Measurements from ENCODE around the gene MYZAP. TPM values are rescaled to one million over a fixed set of nuclear protein-coding genes. Genes with fewer than 3 reads are reported as not detected.

MYZAP gene
- polyA plus RNA-seq, 2 of the 4 experiments (the other 2 are of a cell fraction) = 1.2 to 2.4 TPM

- ATAC-seq = no peak
Measured at GRCh38 chr15:57618325-57618724, 26.6 kb downstream of the MYZAP start.

GRCh38 chr15:57619746-57620145, 28.0 kb downstream of the MYZAP start:
- TF ChIP-seq CEBPB (IDR thresholded peaks at IDR 0.05) = no peak
- TF ChIP-seq POLR2AphosphoS2 (conservative IDR thresholded peaks at IDR 0.05; ENCODE audit: low read length) = no peak
- no peak for TF ChIP-seq NFE2L2 (conservative IDR thresholded peaks at IDR 0.05; ENCODE audit: low read length)
- TF ChIP-seq PHF8 (IDR thresholded peaks at IDR 0.05; ENCODE audit: borderline replicate concordance, low read depth) = no peak
- TF ChIP-seq FOXS1 (CRISPR knock-in tag; IDR thresholded peaks at IDR 0.05) = no peak
- TF ChIP-seq USF2 (IDR thresholded peaks at IDR 0.05) = no peak
- no peak for TF ChIP-seq RCOR1 (IDR thresholded peaks at IDR 0.05; ENCODE audit: low read depth, low read length)
- TF ChIP-seq ESRRA (IDR thresholded peaks at IDR 0.05; ENCODE audit: borderline replicate concordance, low read length) = no peak
- TF ChIP-seq MAX (IDR thresholded peaks at IDR 0.05) = no peak
- Histone ChIP-seq H3K4me3 (no peak overlapping the region), H3K4me2 (no peak overlapping the region), H3K9me3 (no peaks in the 10 kb centered on the region), H3K4me1 (no peaks in the 10 kb centered on the region), H3K27ac (no peak overlapping the region)
- ATAC-seq = peak; percentile 73 to 82
- WGBS (ENCODE audit: missing lambda C conversion rate) = 70% methylated on average over 3 of the region's 3 CpGs
- DNase-seq (ENCODE audit: low read depth in 1 of 2, low spot score in 1 of 2) = peak in 1 of 2 experiments; percentile 21
- no peak for FAIRE-seq
- POLR2A ChIA-PET = interaction anchor here (0.6 kb wide), 1 partner anchor 162 kb away, joined by 4 read pairs; no protein-coding TSS in a partner anchor
- CTCF ChIA-PET = interaction anchor here (0.9 to 3.1 kb wide), 5 partner anchors 9 to 62 kb away, joined by 3 to 22 read pairs (median 4); no protein-coding TSS in a partner anchor

More at GRCh38 chr15:57618325-57618724, 26.6 kb downstream of the MYZAP start:
- TF ChIP-seq ZFP36 (IDR thresholded peaks at IDR 0.05; ENCODE audit: borderline replicate concordance, partially characterized antibody) (no peak), NPAS2 (CRISPR knock-in tag; IDR thresholded peaks at IDR 0.05; ENCODE audit: borderline replicate concordance) (no peak), TFCP2L1 (CRISPR knock-in tag; IDR thresholded peaks at IDR 0.05) (no peak), CEBPB (IDR thresholded peaks at IDR 0.05) (no peak), HMGXB4 (CRISPR knock-in tag; IDR thresholded peaks at IDR 0.05; ENCODE audit: borderline replicate concordance) (no peak), JUN (IDR thresholded peaks at IDR 0.05) (no peak), KDM1A (IDR thresholded peaks at IDR 0.05; ENCODE audit: low read depth) (no peak), BHLHE40 (IDR thresholded peaks at IDR 0.05; ENCODE audit: low read depth, low read length) (no peak), POLR2AphosphoS2 (conservative IDR thresholded peaks at IDR 0.05; ENCODE audit: low read length) (no peak), GATA3 (IDR thresholded peaks at IDR 0.05; ENCODE audit: borderline replicate concordance) (no peak), TP53 (CRISPR knock-in tag; IDR thresholded peaks at IDR 0.05) (no peak), JUNB (IDR thresholded peaks at IDR 0.05) (no peak), PBX3 (IDR thresholded peaks at IDR 0.05) (no peak), HEYL (CRISPR knock-in tag; IDR thresholded peaks at IDR 0.05) (no peak), HES2 (IDR thresholded peaks at IDR 0.05) (no peak)
- CTCF ChIA-PET = interaction anchor here (1.4 to 3.1 kb wide), 3 partner anchors 24 to 63 kb away, joined by 4 to 22 read pairs (median 4); no protein-coding TSS in a partner anchor
- FAIRE-seq (no peak), DNase-seq (ENCODE audit: low read depth in 1 of 2, low spot score in 1 of 2) (no peak)
- WGBS (ENCODE audit: missing lambda C conversion rate) = 64% methylated on average over 1 of the region's 1 CpG
- Histone ChIP-seq H3K27ac (no peak overlapping the region), H3K4me1 (peaks cover 7% of the 10 kb centered on the region; the same call in 1 of the 3 replicates), H3K9me3 (no peaks in the 10 kb centered on the region), H3K4me3 (no peak overlapping the region), H3K4me2 (no peak overlapping the region)
- POLR2A ChIA-PET = no interaction called here
